DMS114 treated with DMSO at 0.1 percent for 48 hours (cell line): ENCODE measurements around the gene KRTAP10-4.
"Not testable (repeated sequence)": the region's sequence is repeated elsewhere in the genome, so short reads cannot be mapped to it uniquely, and the experiment has no call there.

Experiments used
- DNase-seq: peaks from one replicate; lab custom pipeline; 2025; ENCODE audit not compliant: unreplicated experiment; lab: John Stamatoyannopoulos, UW

KRTAP10-4 gene

GRCh38 chr21:44578371-44579055 lies 5.0 kb downstream of the KRTAP10-4 start:
- DNase-seq, result no peak

GRCh38 chr21:44579056-44579832 lies 5.7 kb downstream of the KRTAP10-4 start:
- no peak for DNase-seq

GRCh38 chr21:44579833-44580144 lies 6.3 kb downstream of the KRTAP10-4 start:
- DNase-seq, result no peak

- DNase-seq, result not testable (repeated sequence)
These were observed 6.8 kb downstream of the KRTAP10-4 start, which contains the start of gene KRTAP10-5 for GRCh38 chr21:44580231-44580821. Gene KRTAP10-5 (minus strand): TSS chr21:44580604. CDS start chr21:44580578, 26 bp downstream.

GRCh38 chr21:44581158-44581557 lies 7.6 kb downstream of the KRTAP10-4 start:
- DNase-seq, result no peak

GRCh38 chr21:44582055-44582454 lies 8.5 kb downstream of the KRTAP10-4 start:
- DNase-seq, result no peak

GRCh38 chr21:44583089-44583799 lies 9.7 kb downstream of the KRTAP10-4 start:
- DNase-seq, result no peak

- DNase-seq, result no peak
These were observed 10.2 kb downstream of the KRTAP10-4 start for GRCh38 chr21:44583800-44584147.

- DNase-seq, result no peak
These were observed 12.4 kb downstream of the KRTAP10-4 start for GRCh38 chr21:44585892-44586291.

- DNase-seq, result no peak
These were observed 15.6 kb downstream of the KRTAP10-4 start for GRCh38 chr21:44589094-44589493.

- no peak for DNase-seq
These were observed 16.2 kb downstream of the KRTAP10-4 start for GRCh38 chr21:44589586-44590305.

- no peak for DNase-seq
These were observed 16.8 kb downstream of the KRTAP10-4 start for GRCh38 chr21:44590311-44590721.

- not testable (repeated sequence) for DNase-seq
These were observed 17.6 kb downstream of the KRTAP10-4 start for GRCh38 chr21:44590897-44591800.

- not testable (repeated sequence) for DNase-seq
These were observed 18.2 kb downstream of the KRTAP10-4 start for GRCh38 chr21:44591801-44592130.

GRCh38 chr21:44592446-44593311 lies 19.1 kb downstream of the KRTAP10-4 start, which contains the start of gene KRTAP10-6:
Gene KRTAP10-6 (minus strand): TSS chr21:44592505. CDS start chr21:44592484, 21 bp downstream.
- no peak for DNase-seq

GRCh38 chr21:44593598-44594405 lies 20.3 kb downstream of the KRTAP10-4 start:
- no peak for DNase-seq

- no peak for DNase-seq
These were observed 20.9 kb downstream of the KRTAP10-4 start for GRCh38 chr21:44594406-44594916.

GRCh38 chr21:44595524-44595923 lies 22.0 kb downstream of the KRTAP10-4 start:
- no peak for DNase-seq
